ENCODE data around the gene TIMP2. TPM values are rescaled to one million over a fixed set of nuclear protein-coding genes. Genes with fewer than 3 reads are reported as not detected.
A peak's percentile ranks its signal among the peaks of the same experiment; 100 is the strongest.

The TIMP2 gene
- total and polyA plus RNA-seq, 2 of the 8 experiments (the other 6 are each of a cell fraction or from before 2014, with no cell fraction given) = 18.2 to 43.3 TPM

DNA sequence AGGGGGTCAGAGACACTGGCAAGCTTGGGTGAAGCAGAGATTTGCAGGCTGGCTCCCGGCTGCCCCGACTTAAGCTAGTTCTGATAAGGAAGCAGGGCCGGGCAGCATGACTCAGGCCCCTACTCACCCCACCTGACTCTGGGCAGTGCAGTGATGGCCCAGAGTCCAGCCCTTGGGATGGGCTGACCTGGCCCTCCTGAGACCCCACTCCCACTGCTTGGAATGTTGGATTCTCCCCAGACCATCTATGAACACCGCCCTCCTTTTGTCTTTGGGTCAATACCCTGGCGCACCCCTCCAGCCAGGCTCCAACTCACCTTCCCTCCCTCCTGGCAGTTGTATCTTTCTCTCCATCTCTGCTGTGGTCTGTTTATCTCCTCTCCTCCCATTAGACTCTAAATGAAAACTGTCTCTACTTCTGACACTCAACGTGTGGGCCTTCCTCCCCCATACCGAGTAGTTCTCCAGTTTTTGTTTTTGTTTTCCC is 33.5 kb upstream of the TIMP2 start:
- Histone ChIP-seq H3K27ac (ENCODE audit: low read depth, low read length) (no peak overlapping the region), H3K56ac (replicated peaks; ENCODE audit: insufficient read length, low read depth, low read length) (no peak overlapping the region), H3K36me3 (ENCODE audit: control insufficient read depth in 2 of 4, insufficient read depth in 4 of 4, low read length in 3 of 4) (no peaks in the 10 kb centered on the region), H3K79me1 (ENCODE audit: low read depth, low read length) (no peaks in the 10 kb centered on the region), H3K79me2 (ENCODE audit: control insufficient read depth in 1 of 2, insufficient read depth in 2 of 2, low read length in 2 of 2) (no peaks in the 10 kb centered on the region), H3K4ac (replicated peaks; ENCODE audit: insufficient read length, low read depth, low read length) (no peak overlapping the region), H4K5ac (ENCODE audit: insufficient read length, low read depth, low read length) (no peak overlapping the region), H3K18ac (ENCODE audit: extremely low read depth, low read length) (no peak overlapping the region), H3K4me2 (ENCODE audit: insufficient read depth in 1 of 2, low read depth in 2 of 2, low read length in 2 of 2) (no peak overlapping the region), H3K9me3 (ENCODE audit: insufficient read depth in 2 of 2, low read depth in 1 of 2, low read length in 1 of 2) (no peaks in the 10 kb centered on the region), H2AK5ac (ENCODE audit: low read depth, low read length) (0 out of 2 replicates have a peak overlapping the region, but pooled peaks have one; percentile 24), H4K20me1 (replicated peaks in 1 of 2; ENCODE audit: control insufficient read depth in 1 of 2, insufficient read depth in 2 of 2, low read length in 2 of 2) (no peaks in the 10 kb centered on the region), H2BK12ac (ENCODE audit: low read depth, low read length) (0 out of 2 replicates have a peak overlapping the region, but pooled peaks have one; percentile 27), H3K9ac (replicated peaks in 1 of 4; ENCODE audit: extremely low read depth in 1 of 4, low read depth in 3 of 4, low read length in 3 of 4) (no peak overlapping the region), H4K8ac (ENCODE audit: extremely low read depth, insufficient read depth, low read length) (peak overlapping the region; percentile 47; the same call in 1 of the 2 replicates), H3K23ac (ENCODE audit: insufficient read length) (no peak overlapping the region), H2BK20ac (ENCODE audit: low read length) (no peak overlapping the region), H3K27me3 (replicated peaks in 1 of 4; ENCODE audit: control insufficient read depth in 3 of 4, extremely low read depth in 1 of 4, insufficient read depth in 3 of 4, low read length in 3 of 4) (no peaks in the 10 kb centered on the region), H3K14ac (ENCODE audit: insufficient read length) (no peak overlapping the region), H2AFZ (ENCODE audit: low read length) (no peak overlapping the region), H2BK15ac (ENCODE audit: low read length) (no peak overlapping the region), H3K23me2 (ENCODE audit: low read depth, low read length) (0 out of 2 replicates have a peak, but pooled peaks cover 1% of the 10 kb centered on the region), H4K91ac (replicated peaks; ENCODE audit: insufficient read length, low read length) (no peak overlapping the region), H2BK5ac (ENCODE audit: low read depth, low read length) (no peak overlapping the region), H2BK120ac (replicated peaks; ENCODE audit: low read depth, low read length) (no peak overlapping the region), H3K4me3 (ENCODE audit: extremely low read depth in 1 of 4, insufficient read depth in 2 of 4, low read depth in 3 of 4, low read length in 4 of 4) (no peak overlapping the region), H3K4me1 (replicated peaks in 1 of 4; ENCODE audit: control insufficient read depth in 3 of 4, insufficient read depth in 4 of 4, low read length in 3 of 4) (peaks cover 0 to 7% (median 0%) of the 10 kb centered on the region in 4 experiments; a peak in 1 of 7 replicates)
- WGBS, 2 experiments (ENCODE audit: extremely low coverage in 1 of 2, insufficient coverage in 1 of 2, insufficient read length in 1 of 2, insufficient replicate concordance in 2 of 2, low coverage in 1 of 2, low lambda C conversion rate in 2 of 2, missing lambda C conversion rate in 1 of 2) = 93% methylated on average over 7 of the region's 7 CpGs; no CpG with 5 or more reads in 1 of the 2 experiments
- CTCF ChIA-PET (ENCODE audit: partially characterized antibody) = interaction anchor here (2.2 kb wide), 1 partner anchor 13 kb away, joined by 14 read pairs; no protein-coding TSS in a partner anchor
- DNase-seq (ENCODE audit: low read depth in 1 of 2, low spot score in 2 of 2) (no peak), FAIRE-seq (no peak)
- POLR2A ChIA-PET (ENCODE audit: partially characterized antibody) = no interaction called here
- TF ChIP-seq, protein P1, sequence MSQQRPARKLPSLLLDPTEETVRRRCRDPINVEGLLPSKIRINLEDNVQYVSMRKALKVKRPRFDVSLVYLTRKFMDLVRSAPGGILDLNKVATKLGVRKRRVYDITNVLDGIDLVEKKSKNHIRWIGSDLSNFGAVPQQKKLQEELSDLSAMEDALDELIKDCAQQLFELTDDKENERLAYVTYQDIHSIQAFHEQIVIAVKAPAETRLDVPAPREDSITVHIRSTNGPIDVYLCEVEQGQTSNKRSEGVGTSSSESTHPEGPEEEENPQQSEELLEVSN (IDR thresholded peaks at IDR 0.05) = no peak
- TF ChIP-seq SP1 (IDR thresholded peaks at IDR 0.05; ENCODE audit: low read depth, low read length) (no peak), RFX5 (IDR thresholded peaks at IDR 0.05; ENCODE audit: borderline replicate concordance, low read depth, low read length) (no peak), SP2 (IDR thresholded peaks at IDR 0.05; ENCODE audit: low read length) (no peak), CBX5 (IDR thresholded peaks at IDR 0.05; ENCODE audit: low read depth, low read length) (no peak), CTBP2 (IDR thresholded peaks at IDR 0.05; ENCODE audit: borderline replicate concordance, insufficient read depth, insufficient read length, low read length) (no peak), PHF8 (conservative IDR thresholded peaks at IDR 0.05; ENCODE audit: low read depth, low read length) (no peak), HDAC2 (IDR thresholded peaks at IDR 0.05; ENCODE audit: borderline replicate concordance in 1 of 2, low read depth in 2 of 2, low read length in 2 of 2) (no peak), SAP30 (IDR thresholded peaks at IDR 0.05; ENCODE audit: insufficient read depth, insufficient replicate concordance, low read length) (no peak), POU5F1 (IDR thresholded peaks at IDR 0.05; ENCODE audit: low read depth, low read length) (no peak), JUND (IDR thresholded peaks at IDR 0.05; ENCODE audit: low read length) (no peak), RNF2 (IDR thresholded peaks at IDR 0.05; ENCODE audit: borderline replicate concordance, low read depth, low read length, missing control alignments, poor library complexity, severe bottlenecking) (no peak)

Data from H1 (cell line).